Fibroblast of lung (primary cell): Measurements from ENCODE around the gene PIGN.

Experiments used
- EZH2 ChIP-seq: IDR thresholded peaks from 2 replicates; pipeline ENCODE4 v1.5.1; 2012; ENCODE audit warnings: low read length, control low read depth, mild to moderate bottlenecking; ENCODE audit errors: missing control alignments
- TF ChIP-seq, protein P1 (sequence below), 2 donors: IDR thresholded peaks in 1 of 2; conservative IDR thresholded peaks in 1 of 2; 1 replicate in 1 of 2; 2 replicates in 1 of 2; pipeline ENCODE4 v1.5.1; 2011 to 2012; ENCODE audit warnings: low read length in 2 of 2, control low read depth in 1 of 2, inconsistent platforms in 1 of 2, low read depth in 1 of 2, mild to moderate bottlenecking in 1 of 2

DNA sequence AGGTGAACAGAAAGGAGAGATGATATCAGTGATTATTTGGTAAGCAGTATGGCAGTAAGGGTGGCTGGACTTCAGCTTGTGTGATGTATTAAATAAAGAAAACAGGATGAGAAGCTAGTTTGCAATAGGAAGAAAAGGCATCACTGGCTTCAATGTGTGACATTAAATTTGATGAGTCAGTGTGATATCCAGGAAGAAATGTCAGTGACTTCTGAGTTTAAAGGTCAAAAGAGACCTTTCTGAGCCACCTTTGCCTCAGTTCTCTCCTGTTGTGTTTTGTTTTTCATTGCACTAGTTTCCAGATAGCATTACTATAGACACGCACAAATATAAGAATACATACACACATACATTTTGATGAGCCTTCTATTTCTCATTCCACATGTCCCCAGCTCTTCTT is 105.6 kb downstream of the PIGN start:
- TF ChIP-seq, protein P1, sequence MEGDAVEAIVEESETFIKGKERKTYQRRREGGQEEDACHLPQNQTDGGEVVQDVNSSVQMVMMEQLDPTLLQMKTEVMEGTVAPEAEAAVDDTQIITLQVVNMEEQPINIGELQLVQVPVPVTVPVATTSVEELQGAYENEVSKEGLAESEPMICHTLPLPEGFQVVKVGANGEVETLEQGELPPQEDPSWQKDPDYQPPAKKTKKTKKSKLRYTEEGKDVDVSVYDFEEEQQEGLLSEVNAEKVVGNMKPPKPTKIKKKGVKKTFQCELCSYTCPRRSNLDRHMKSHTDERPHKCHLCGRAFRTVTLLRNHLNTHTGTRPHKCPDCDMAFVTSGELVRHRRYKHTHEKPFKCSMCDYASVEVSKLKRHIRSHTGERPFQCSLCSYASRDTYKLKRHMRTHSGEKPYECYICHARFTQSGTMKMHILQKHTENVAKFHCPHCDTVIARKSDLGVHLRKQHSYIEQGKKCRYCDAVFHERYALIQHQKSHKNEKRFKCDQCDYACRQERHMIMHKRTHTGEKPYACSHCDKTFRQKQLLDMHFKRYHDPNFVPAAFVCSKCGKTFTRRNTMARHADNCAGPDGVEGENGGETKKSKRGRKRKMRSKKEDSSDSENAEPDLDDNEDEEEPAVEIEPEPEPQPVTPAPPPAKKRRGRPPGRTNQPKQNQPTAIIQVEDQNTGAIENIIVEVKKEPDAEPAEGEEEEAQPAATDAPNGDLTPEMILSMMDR (conservative IDR thresholded peaks at IDR 0.05 in 1 of 2, IDR thresholded peaks at IDR 0.05 in 1 of 2; ENCODE audit: low read depth in 1 of 2, low read length in 2 of 2): no peak
- TF ChIP-seq EZH2: no peak
